Body of pancreas (tissue), 4 donors: ENCODE data around the gene ADORA2A. TPM values are rescaled to one million over a fixed set of nuclear protein-coding genes. Genes with fewer than 3 reads are reported as not detected.

ENCODE experiments used
- ATAC-seq: fragments of 150-250 bp; one replicate; pipeline ENCODE4 v1.9.1; 2016
- DNase-seq, 4 donors: peaks; one replicate each; pipeline ENCODE4 v3.0.0-alpha.2; 2019
- H3K27ac ChIP-seq, 4 donors: fragments of 200-600 bp; sonication (generic); 1 replicate in 3 of 4; 2 replicates in 1 of 4; pipeline versions ENCODE4 v1.5.1 to v1.6.1; 2016 to 2019; ENCODE audit warnings: mild to moderate bottlenecking in 1 of 4, mixed read lengths in 1 of 4, moderate library complexity in 1 of 4
- H3K27me3 ChIP-seq, 2 donors: fragments of 200-600 bp; sonication (generic); one replicate each; pipeline ENCODE4 v1.6.0; 2016; ENCODE audit warnings: mild to moderate bottlenecking in 1 of 2
- H3K36me3 ChIP-seq, 2 donors: fragments of 200-600 bp; sonication (generic); replicated peaks in 1 of 2; 2 replicates each; pipeline ENCODE4 v1.5.1; 2016; ENCODE audit warnings: low read depth in 2 of 2; ENCODE audit not compliant: insufficient read depth in 1 of 2
- H3K4me1 ChIP-seq: fragments of 200-600 bp; sonication (generic); one replicate; pipeline ENCODE4 v1.6.0; 2016
- H3K4me3 ChIP-seq, 2 donors: fragments of 200-600 bp; sonication (generic); 1 replicate in 1 of 2; 2 replicates in 1 of 2; pipeline ENCODE4 v1.5.1; 2016 to 2019
- H3K9me3 ChIP-seq, 3 donors: fragments of 200-600 bp; sonication (generic); 1 replicate in 2 of 3; 2 replicates in 1 of 3; pipeline ENCODE4 v1.5.1; 2016
- CTCF ChIP-seq, 7 experiments: fragments of 450-650 bp in 4 of 7; fragments of 200-600 bp in 3 of 7; sonication (generic) in 3 of 7; IDR thresholded peaks; one replicate each; pipeline ENCODE4 v1.5.1; 2016 to 2019; ENCODE audit warnings: antibody characterized with exemption in 7 of 7
- POLR2A ChIP-seq, 3 donors: fragments of 450-650 bp; IDR thresholded peaks; one replicate each; pipeline ENCODE4 v1.6.1; 2016; ENCODE audit warnings: antibody characterized with exemption in 3 of 3, mild to moderate bottlenecking in 2 of 3
- WGBS, 2 donors: methylation state at CpG; one replicate each; pipeline ENCODE4 v1.1.5; 2017; 5-methylcytosine and 5-hydroxymethylcytosine counted together
- intact Hi-C: fragments of 100-400 bp; cut with DNase I; formaldehyde crosslinking; loops from one replicate; pipeline ENCODE4 v1.15.1; 2023
- total RNA-seq, 2 donors: library from RNA; depleted of rRNA; stranded (reverse); fragments of >200 nt; gene quantifications; one replicate each; pipeline ENCODE4 v1.1.0, GENCODE V29; 2016

The ADORA2A gene
- total RNA-seq, 2 donors from 2014 or later, result 2.1 to 19.4 TPM

GRCh38 chr22:24428751-24429410 lies 1.5 kb downstream of the ADORA2A start:
- intact Hi-C loops, result loop anchor here (5.0 kb wide), 1 partner anchor 93 kb away; no protein-coding TSS in a partner anchor
- H3K9me3 ChIP-seq, result no peaks in the 10 kb centered on the region
- H3K27ac ChIP-seq, result no peak overlapping the region
- TF ChIP-seq POLR2A (IDR thresholded peaks at IDR 0.05) (no peak), CTCF (IDR thresholded peaks at IDR 0.05) (no peak)
- DNase-seq, result no peak
- peaks cover 0 to 8% of the 10 kb centered on the region in 2 donors for H3K27me3 ChIP-seq
- H3K4me3 ChIP-seq, result no peak overlapping the region
- ATAC-seq, result no peak
- WGBS, 2 donors, result 72 to 73% methylated on average over 10 to 11 of the region's 11 CpGs
- H3K36me3 ChIP-seq, result no peaks in the 10 kb centered on the region
- H3K4me1 ChIP-seq, result peaks cover 28% of the 10 kb centered on the region

- Histone ChIP-seq H3K27ac (no peak overlapping the region), H3K36me3 (no peaks in the 10 kb centered on the region), H3K27me3 (peaks cover 0 to under 1% of the 10 kb centered on the region in 2 donors), H3K9me3 (no peaks in the 10 kb centered on the region), H3K4me1 (peaks cover 20% of the 10 kb centered on the region), H3K4me3 (no peak overlapping the region)
- 66 to 73% methylated on average over 7 to 19 of the region's 22 CpGs for WGBS, 2 donors
- no peak for TF ChIP-seq CTCF (IDR thresholded peaks at IDR 0.05)
- TF ChIP-seq POLR2A (IDR thresholded peaks at IDR 0.05), result no peak
- intact Hi-C loops, result loop anchor here (5.0 kb wide), 1 partner anchor 93 kb away; no protein-coding TSS in a partner anchor
- DNase-seq (peak in 1 of 4 donors; percentile 60), ATAC-seq (no peak)
Observed at GRCh38 chr22:24429411-24430365, 2.3 kb downstream of the ADORA2A start.

- H3K9me3 ChIP-seq, result no peaks in the 10 kb centered on the region
- H3K27me3 ChIP-seq, result no peaks in the 10 kb centered on the region
- H3K27ac ChIP-seq, result no peak overlapping the region
- peaks cover 20% of the 10 kb centered on the region for H3K4me1 ChIP-seq
- H3K4me3 ChIP-seq, result no peak overlapping the region
- intact Hi-C loops, result no loop called here
- no peak for DNase-seq
- 76 to 93% methylated on average over 3 to 14 of the region's 14 CpGs for WGBS, 2 donors
- TF ChIP-seq POLR2A (IDR thresholded peaks at IDR 0.05) (no peak), CTCF (IDR thresholded peaks at IDR 0.05) (no peak)
- H3K36me3 ChIP-seq, result no peaks in the 10 kb centered on the region
- no peak for ATAC-seq
Observed at GRCh38 chr22:24430431-24431308, 3.3 kb downstream of the ADORA2A start.

GRCh38 chr22:24431309-24432034 lies 4.1 kb downstream of the ADORA2A start:
- no peaks in the 10 kb centered on the region for H3K27me3 ChIP-seq
- H3K27ac ChIP-seq, result no peak overlapping the region
- intact Hi-C loops, result no loop called here
- TF ChIP-seq CTCF (IDR thresholded peaks at IDR 0.05), result no peak
- no peak for TF ChIP-seq POLR2A (IDR thresholded peaks at IDR 0.05)
- H3K4me1 ChIP-seq, result peaks cover 20% of the 10 kb centered on the region
- 87 to 96% methylated on average over 3 to 9 of the region's 9 CpGs for WGBS, 2 donors
- no peak for DNase-seq
- H3K9me3 ChIP-seq, result no peaks in the 10 kb centered on the region
- no peak overlapping the region for H3K4me3 ChIP-seq
- no peak for ATAC-seq
- no peaks in the 10 kb centered on the region for H3K36me3 ChIP-seq
